ENCODE measurements around the gene ASGR1.
"Not testable (repeated sequence)": the region's sequence is repeated elsewhere in the genome, so short reads cannot be mapped to it uniquely, and the experiment has no call there.

Gene ASGR1

DNA sequence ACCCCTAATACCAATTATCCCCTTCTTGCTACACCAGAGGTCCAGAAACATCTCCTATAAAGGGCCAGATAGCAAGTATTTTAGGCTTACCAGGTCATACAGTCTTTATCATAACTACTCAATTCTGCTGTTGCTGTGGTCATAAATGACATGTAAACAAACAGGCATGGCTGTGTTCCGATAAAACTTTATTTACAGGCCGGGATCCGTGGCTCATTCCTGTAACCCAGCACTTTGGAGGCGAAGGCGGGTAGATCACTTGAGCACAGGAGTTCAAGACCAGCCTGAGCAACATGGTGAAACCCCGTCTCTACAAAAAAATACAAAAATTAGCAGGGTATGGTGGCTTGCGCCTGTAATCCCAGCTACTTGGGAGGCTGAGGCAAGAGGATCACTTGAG is 12.3 kb downstream of the ASGR1 start:
- DNase-seq (ENCODE audit: low read depth in 2 of 2): no peak

DNA sequence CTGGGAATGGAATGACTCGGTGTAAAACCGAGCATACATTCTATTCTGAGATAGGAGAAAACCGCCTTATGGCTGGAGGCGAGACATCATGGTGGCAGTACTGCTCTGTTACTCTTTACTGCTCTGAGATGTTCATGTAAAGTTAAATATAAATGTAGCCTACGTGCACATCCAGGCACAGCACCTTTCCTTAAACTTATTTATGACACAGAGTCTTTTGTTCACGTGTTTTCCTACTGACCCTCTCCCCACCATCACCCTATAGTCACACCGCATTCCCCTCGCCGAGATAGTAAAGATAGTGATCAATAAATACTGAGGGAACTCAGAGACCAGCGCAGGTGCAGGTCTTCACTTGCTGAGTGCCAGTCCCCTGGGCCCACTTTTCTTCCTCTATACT is 19.6 kb downstream of the ASGR1 start:
- not testable (repeated sequence) for DNase-seq (ENCODE audit: low read depth in 2 of 2)

DNA sequence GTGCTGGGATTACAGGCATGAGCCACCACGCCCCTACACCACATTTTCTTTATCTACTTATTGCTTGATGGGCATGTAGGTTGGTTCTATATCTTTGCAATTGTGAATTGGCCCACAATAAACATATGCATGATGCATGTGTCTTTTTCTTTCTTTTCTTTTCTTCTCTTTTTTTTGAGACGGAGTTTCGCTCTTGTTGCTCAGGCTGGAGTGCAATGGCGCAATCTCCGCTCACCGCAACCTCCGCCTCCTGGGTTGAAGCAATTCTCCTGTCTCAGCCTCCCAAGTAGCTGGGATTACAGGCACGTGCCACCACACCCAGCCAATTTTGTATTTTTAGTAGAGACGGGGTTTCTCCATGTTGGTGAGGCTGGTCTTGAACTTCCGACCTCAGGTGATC is 20.7 kb downstream of the ASGR1 start:
- not testable (repeated sequence) for DNase-seq (ENCODE audit: low read depth in 2 of 2)

DNA sequence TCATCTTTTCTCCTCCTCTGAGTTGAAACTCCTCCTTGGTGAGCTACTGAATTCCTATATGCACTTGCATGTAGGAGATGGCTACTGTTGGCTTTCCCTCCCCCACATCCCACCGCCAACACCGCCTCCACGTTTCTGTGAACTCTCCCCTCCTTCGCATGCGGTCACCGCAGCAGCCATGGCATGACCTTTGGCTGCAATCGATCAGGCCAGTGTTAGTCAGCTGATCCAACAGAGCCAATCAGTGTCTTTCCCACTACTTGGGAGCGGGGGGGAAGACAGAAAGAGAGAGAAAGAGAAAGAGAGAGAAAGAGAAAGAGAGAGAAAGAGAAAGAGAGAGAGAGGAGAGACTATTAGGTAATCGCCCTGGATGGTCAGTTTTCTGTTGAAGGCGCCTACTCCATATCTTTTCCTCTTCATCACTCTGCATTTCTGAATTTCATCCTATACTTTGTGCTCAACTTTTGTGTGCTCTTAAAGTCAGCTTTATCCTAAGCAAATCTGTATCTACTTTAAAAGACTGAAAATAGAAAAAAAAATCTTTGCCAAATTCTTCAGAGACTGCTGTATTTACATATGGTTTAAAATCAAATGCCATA is 22.7 kb downstream of the ASGR1 start:
- DNase-seq (ENCODE audit: low read depth in 2 of 2): no peak

DNA sequence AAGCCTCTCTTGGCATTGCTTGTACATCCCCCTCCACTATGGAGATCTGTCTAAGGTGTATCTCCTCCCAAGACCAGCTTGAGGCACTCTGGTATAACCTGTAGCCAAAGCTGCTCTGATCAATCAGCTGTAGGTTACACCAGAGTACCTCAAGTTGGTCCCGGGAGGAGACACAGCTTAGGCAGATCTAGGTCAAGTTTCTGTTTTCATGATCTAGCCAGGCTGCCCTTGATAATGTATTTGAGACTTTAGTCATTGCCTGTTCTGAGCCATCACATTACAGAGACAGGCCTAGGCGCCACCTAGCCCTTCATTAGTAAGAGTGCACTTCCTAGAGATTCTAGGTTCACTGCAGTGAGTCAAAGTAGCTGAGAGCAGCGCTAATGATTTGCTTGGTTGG is 31.4 kb downstream of the ASGR1 start:
- no peak for DNase-seq (ENCODE audit: low read depth in 2 of 2)

DNA sequence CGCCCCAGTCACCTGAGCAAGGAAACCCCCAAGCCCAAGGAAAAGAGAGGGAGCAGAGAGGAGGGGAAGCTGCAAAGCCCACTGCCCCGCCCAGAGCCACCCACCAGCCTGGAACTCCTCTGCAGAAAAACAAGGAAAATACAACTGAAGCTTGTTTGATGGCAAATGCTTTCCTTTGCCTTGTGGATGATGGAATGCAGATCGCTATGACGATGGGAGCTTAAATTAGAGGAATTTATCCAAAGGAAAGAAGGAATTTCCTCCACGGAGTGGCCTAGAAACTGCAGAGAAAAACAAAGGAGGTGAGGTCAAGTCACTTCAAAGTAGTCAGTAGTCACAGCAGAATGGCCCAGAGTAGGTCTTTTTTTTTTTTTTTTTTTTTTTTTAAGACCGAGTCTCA is 33.1 kb downstream of the ASGR1 start:
- no peak for DNase-seq (ENCODE audit: low read depth in 2 of 2)

GRCh38 chr17:7144213-7144612 is 35.0 kb downstream of the ASGR1 start:
- DNase-seq (ENCODE audit: low read depth in 2 of 2): no peak

DNA sequence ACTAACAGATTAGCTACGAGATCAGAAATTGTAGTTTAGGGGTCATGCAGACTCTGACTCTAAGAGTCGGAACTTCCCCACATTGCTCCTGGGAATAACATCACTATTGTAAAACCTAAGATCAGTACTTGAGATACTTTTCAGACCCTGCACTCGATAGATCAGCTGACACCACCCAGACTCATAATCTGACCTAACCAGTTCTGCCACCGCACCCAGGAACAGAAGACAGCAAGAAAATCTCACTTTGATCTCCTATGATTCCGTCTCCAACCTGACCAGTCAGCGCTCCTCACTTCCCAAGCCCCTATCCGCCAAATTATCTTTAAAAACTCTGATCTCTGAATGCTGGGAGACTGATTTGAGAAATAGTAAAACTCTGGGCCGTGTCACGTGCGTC is 37.3 kb downstream of the ASGR1 start:
- DNase-seq (ENCODE audit: low read depth in 2 of 2): no peak

DNA sequence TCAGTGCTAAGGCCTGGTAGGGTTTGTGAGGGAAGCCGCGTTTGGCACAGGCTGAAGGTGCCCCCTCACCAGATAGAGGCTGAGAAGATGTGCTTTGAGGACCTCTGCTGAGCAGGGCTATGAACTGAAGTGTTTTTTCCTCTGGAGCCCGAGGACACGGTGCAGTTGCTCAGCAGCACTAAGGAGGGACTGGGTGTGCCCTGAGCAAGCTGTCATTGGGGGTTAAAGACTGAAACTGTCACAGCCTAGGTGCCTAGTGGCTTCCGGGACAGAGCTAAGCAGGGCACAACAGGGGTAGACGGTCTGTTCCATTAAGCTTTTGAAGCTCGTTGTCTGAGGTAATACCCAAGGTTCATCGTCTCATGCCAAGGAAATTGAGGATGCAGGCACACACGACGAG is 39.8 kb downstream of the ASGR1 start:
- DNase-seq (ENCODE audit: low read depth in 2 of 2): no peak

GRCh38 chr17:7138800-7139381 is 40.3 kb downstream of the ASGR1 start:
- no peak for DNase-seq (ENCODE audit: low read depth in 2 of 2)

GRCh38 chr17:7137171-7137943 is 41.8 kb downstream of the ASGR1 start:
- no peak for DNase-seq (ENCODE audit: low read depth in 2 of 2)

DNA sequence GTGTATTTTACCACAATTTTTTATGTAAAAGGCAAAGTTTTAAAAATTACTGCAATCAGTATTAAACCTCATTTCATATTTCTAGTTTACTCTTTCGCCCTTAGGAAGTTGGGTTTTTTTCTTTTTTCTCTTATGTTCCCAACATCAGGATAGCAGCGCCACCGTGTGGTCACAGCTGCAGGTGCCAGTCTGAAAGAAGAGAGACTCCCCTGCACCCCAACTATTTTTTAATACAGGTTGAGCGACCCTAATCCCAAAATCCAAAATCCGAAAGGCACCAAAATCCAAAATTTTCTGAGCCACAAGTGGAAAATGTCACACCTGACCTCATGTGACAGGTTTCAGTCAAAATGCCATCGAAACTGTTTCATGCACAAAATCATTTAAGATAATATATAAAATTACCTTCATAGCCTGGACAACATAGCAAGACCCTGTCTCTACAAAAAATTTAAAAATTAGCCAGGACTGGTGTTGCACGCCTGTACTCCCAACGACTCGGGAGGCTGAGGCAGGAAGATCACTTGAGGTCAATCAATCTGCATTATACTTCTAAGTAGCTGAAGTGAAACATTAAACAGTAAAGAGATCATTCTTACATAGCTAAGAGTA is 42.8 kb downstream of the ASGR1 start:
- peak; percentile 43 to 68 for DNase-seq (ENCODE audit: low read depth in 2 of 2)

GRCh38 chr17:7133916-7134315 is 45.3 kb downstream of the ASGR1 start:
- no peak for DNase-seq (ENCODE audit: low read depth in 2 of 2)

DNA sequence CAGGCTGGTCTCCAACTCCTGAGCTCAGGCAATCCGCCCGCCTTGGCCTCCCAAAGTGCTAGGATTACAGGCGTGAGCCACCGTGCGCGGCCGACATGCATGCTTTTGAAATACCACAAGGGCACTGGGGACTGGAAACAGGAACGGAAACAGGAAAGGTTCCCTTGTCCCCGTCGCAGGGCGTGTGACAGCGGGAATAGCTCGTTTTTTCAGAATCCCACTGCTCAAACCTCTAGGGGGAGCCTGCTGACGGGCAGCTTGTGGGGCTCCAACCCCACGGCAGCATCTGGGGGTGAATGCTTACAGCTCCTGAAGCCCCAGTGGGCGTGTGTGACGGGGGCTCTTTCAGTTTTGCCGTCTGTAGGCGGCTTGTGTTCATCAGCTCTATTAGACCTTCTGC is 45.7 kb downstream of the ASGR1 start:
- peak in 1 of 2 donors; percentile 10 for DNase-seq (ENCODE audit: low read depth in 2 of 2)

GRCh38 chr17:7132511-7133094 is 46.6 kb downstream of the ASGR1 start:
- DNase-seq (ENCODE audit: low read depth in 2 of 2): no peak

DNA sequence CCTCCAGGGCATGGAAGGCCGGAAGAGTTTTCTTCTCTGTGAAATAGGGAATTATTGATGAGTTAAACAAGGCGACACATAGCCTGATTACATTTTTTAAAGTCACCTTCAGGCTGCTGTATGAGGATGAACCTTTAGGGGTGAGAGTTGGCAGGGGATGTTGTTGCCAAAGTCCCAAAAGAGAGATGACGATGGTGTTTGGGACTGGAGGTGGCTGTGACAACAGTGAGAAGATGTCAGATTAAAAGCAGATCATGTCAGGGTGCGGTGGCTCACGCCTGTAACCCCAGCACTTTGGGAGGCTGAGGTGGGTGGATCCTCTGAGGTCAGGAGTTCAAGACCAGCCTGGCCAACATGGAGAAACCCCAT is 47.8 kb downstream of the ASGR1 start:
- no peak for DNase-seq (ENCODE audit: low read depth in 2 of 2)

GRCh38 chr17:7130621-7131422 is 48.3 kb downstream of the ASGR1 start:
- no peak for DNase-seq (ENCODE audit: low read depth in 2 of 2)

DNA sequence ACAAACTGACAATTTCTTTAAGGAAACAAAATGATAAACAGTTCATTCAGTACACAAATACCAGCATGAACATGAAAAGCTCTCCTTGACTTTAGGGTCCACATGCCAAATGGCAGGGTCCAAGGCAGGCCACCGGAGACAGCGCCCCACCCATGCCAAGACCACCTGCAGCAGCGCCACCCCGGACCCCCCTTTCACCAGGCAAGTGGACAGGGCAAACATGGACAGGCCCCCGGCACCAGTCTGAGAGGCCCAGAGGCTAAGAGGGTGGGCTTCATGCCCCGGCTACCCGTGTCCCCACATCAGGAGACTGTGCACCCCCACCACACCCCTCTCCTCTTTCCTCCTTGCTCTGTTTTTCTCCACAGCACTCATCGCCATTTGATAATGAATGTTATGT is 49.9 kb downstream of the ASGR1 start:
- DNase-seq (ENCODE audit: low read depth in 2 of 2): no peak

- no peak for DNase-seq (ENCODE audit: low read depth in 2 of 2)
These were observed 51.0 kb downstream of the ASGR1 start for GRCh38 chr17:7128160-7128559.

DNA sequence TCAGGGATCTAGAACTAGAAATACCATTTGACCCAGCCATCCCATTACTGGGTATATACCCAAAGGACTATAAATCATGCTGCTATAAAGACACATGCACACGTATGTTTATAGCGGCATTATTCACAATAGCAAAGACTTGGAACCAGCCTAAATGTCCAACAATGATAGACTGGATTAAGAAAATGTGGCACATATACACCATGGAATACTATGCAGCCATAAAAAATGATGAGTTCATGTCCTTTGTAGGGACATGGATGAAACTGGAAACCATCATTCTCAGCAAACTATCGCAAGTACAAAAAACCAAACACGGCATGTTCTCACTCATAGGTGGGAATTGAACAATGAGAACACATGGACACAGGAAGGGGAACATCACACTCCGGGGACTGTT is 51.7 kb downstream of the ASGR1 start:
- not testable (repeated sequence) for DNase-seq (ENCODE audit: low read depth in 2 of 2)

DNA sequence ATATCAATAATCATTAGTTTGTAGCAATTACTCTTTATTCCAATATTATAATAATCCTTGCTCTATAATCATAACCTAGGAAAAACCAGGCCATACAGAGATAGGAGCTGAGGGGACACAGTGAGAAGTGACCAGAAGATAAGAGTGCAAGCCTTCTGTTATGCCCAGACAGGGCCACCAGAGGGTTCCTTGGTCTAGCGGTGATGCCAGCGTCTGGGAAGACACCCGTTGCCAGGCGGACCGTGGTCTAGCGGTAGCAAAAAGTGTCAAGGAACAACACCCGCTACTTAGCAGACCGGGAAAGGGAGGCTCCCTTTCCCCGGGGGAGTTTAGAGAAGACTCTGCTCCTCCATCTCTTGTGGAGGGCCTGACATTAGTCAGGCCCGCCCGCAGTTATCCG is 52.8 kb downstream of the ASGR1 start:
- not testable (repeated sequence) for DNase-seq (ENCODE audit: low read depth in 2 of 2)

DNA sequence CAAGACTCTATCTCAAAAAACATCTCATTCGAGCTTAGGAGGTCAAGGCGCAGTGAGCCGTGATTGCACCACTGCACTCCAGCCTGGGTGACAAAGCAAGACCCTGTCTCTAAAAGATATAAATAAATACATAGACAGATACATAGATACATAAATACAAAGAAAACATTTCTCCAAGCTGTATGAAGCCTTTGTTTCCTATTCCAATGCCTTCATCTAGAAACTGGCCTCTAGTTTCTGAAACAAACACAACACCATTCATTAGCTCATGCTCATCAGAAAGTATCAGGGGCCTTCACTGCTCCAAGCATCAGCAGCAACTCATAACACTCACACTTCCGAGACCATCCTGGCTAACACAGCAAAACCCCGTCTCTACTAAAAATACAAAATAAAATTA is 54.2 kb downstream of the ASGR1 start:
- no peak for DNase-seq (ENCODE audit: low read depth in 2 of 2)

Data from stimulated activated CD8-positive, alpha-beta memory T cell treated with anti-CD3 and anti-CD28 coated beads, Interleukin-7, amount 100 ng/mL, for 1 hour (primary cell).